ENCODE measurements around the gene MIA.
A peak's percentile ranks its signal among the peaks of the same experiment; 100 is the strongest.

The MIA gene

DNA sequence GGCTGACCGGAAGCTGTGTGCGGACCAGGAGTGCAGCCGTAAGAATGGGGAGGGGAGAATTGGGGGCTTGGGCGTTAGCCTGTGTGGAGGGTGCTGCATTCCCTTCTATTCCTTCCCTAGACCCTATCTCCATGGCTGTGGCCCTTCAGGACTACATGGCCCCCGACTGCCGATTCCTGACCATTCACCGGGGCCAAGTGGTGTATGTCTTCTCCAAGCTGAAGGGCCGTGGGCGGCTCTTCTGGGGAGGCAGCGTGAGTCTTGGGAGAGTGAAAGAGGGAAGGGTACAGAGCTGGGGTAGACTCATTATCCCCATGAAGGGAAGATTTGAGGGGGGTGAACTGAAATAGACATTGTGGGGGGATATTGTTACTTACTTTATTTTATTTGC lies 306 bp downstream of the MIA start:
- no peak overlapping the region for H3K4me3 ChIP-seq
- no peak for DNase-seq
- no peaks in the 10 kb centered on the region for H3K27me3 ChIP-seq
- TF ChIP-seq CTCF (IDR thresholded peaks at IDR 0.05) = no peak
- intact Hi-C loops (cut with DNase I; ENCODE audit: low total_unique reads) = no loop called here
- no peaks in the 10 kb centered on the region for H3K36me3 ChIP-seq
- H3K4me1 ChIP-seq = peaks cover 0 to 22% (median 14%) of the 10 kb centered on the region in 4 donors
- no peak overlapping the region for H3K27ac ChIP-seq
- H3K9me3 ChIP-seq = no peaks in the 10 kb centered on the region

- no peaks in the 10 kb centered on the region for H3K36me3 ChIP-seq
- intact Hi-C loops (cut with DNase I; ENCODE audit: low total_unique reads) = no loop called here
- H3K27ac ChIP-seq = peak overlapping the region in 1 of 2 donors; percentile 88
- H3K9me3 ChIP-seq = no peaks in the 10 kb centered on the region
- peaks cover 0 to 22% (median 14%) of the 10 kb centered on the region in 4 donors for H3K4me1 ChIP-seq
- no peak overlapping the region for H3K4me3 ChIP-seq
- no peaks in the 10 kb centered on the region for H3K27me3 ChIP-seq
- DNase-seq = no peak
- TF ChIP-seq CTCF (IDR thresholded peaks at IDR 0.05) = no peak
These were observed 1.0 kb downstream of the MIA start for GRCh38 chr19:40776364-40776763.

DNA sequence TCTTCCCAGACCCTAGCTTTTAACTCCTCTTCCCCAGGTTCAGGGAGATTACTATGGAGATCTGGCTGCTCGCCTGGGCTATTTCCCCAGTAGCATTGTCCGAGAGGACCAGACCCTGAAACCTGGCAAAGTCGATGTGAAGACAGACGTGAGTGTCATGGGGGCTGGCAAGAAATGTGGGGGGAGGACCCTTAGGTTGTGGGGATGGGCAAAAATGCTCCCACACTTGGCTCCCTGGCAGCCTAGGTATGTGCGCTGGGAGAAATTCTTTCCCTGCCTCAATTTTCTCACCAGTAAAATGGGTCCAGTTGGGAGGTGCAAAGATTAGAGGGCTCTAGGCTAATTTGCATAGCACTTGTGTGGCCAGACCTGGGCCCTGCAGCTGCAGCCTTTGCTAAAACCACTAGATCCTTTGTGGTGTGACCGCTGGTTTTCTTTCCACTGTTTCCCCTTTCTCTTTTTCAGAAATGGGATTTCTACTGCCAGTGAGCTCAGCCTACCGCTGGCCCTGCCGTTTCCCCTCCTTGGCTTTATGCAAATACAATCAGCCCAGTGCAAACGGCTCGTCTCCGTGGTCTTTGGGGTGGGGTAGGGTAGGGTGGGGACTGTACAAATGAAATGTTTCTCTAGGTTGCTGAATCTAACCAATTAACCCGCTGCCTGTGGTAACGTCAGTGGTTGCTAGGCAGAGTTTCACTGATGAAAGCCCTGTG lies 1.8 kb downstream of the MIA start:
- Histone ChIP-seq H3K36me3 (peaks cover 0 to 2% (median 0%) of the 10 kb centered on the region in 3 donors), H3K9me3 (no peaks in the 10 kb centered on the region), H3K27me3 (no peaks in the 10 kb centered on the region), H3K4me1 (peaks cover 0 to 22% (median 14%) of the 10 kb centered on the region in 4 donors), H3K27ac (peak overlapping the region; percentile 88 to 95), H3K4me3 (peak overlapping the region; percentile 58 to 86)
- intact Hi-C loops (cut with DNase I; ENCODE audit: low total_unique reads) = no loop called here
- no peak for TF ChIP-seq CTCF (IDR thresholded peaks at IDR 0.05)
- peak; percentile 94 to 95 for DNase-seq

- peak overlapping the region; percentile 58 to 86 for H3K4me3 ChIP-seq
- no peaks in the 10 kb centered on the region for H3K27me3 ChIP-seq
- H3K9me3 ChIP-seq = no peaks in the 10 kb centered on the region
- peaks cover 0 to 6% (median 0%) of the 10 kb centered on the region in 3 donors for H3K36me3 ChIP-seq
- TF ChIP-seq CTCF (IDR thresholded peaks at IDR 0.05) = no peak
- intact Hi-C loops (cut with DNase I; ENCODE audit: low total_unique reads) = no loop called here
- peak overlapping the region; percentile 88 to 95 for H3K27ac ChIP-seq
- no peak for DNase-seq
- H3K4me1 ChIP-seq = peaks cover 0 to 22% (median 14%) of the 10 kb centered on the region in 4 donors
These were observed 2.3 kb downstream of the MIA start for GRCh38 chr19:40777645-40777936.

GRCh38 chr19:40777937-40778705 lies 2.8 kb downstream of the MIA start, which contains the start of gene RAB4B:
RAB4B (plus strand) TSS chr19:40778247; CDS start chr19:40778376, 129 bp downstream.
- Histone ChIP-seq H3K27me3 (no peaks in the 10 kb centered on the region), H3K36me3 (peaks cover 0 to 6% (median 0%) of the 10 kb centered on the region in 3 donors), H3K4me1 (peaks cover 0 to 22% (median 14%) of the 10 kb centered on the region in 4 donors), H3K27ac (peak within 1 kb of the TSS; percentile 88 to 95), H3K4me3 (peak within 1 kb of the TSS; percentile 58 to 86), H3K9me3 (no peaks in the 10 kb centered on the region)
- TF ChIP-seq CTCF (IDR thresholded peaks at IDR 0.05) = peak in 1 of 2 experiments; percentile 21
- intact Hi-C loops (cut with DNase I; ENCODE audit: low total_unique reads) = no loop called here
- peak; percentile 100 for DNase-seq
